ENCODE data around the gene DENND11.

The DENND11 gene

DNA sequence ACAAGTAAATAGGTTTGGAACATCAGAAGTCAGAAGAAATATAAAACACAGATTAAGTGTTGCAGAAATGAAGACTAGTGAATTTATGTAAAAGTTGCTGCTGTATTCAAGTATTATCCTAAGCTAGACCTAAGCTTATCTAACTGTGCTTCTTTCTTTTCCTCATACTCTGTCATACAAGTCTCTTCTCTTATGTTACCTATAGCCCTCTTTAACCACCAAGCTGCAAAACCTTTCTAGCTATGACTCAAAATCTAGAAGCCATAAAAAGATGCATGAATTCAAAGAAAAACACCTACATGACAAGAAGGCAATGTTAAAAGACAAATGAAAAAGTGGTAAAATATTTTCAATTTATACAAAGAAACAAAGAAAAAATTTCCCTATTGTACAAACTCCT is 23.0 kb downstream of the DENND11 start:
- DNase-seq (ENCODE audit: low read depth in 2 of 2): no peak

GRCh38 chr7:141676618-141677017 is 25.3 kb downstream of the DENND11 start:
- DNase-seq (ENCODE audit: low read depth in 2 of 2): peak in 1 of 2 experiments; percentile 15

- DNase-seq (ENCODE audit: low read depth in 2 of 2): no peak
Measured at GRCh38 chr7:141675436-141676215, 26.3 kb downstream of the DENND11 start.

DNA sequence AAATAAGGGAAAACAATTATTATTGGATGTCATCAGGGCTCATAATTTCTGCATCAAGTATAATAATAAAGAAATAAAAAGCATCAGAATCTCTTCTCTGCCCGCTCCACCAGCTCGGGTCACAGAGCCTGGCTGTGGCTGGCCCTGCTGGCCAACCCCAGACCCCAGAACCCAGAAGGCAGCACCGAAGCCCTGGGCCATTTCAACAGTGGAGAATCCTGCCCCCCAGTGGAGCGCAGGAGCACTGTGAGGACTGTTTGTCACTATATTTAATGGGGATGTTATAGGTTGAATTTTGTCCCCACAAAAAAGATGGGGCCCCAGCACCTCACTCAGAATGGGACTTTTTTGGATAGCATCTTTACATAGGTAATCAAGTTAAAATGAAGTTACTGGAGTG is 27.3 kb downstream of the DENND11 start:
- no peak for DNase-seq (ENCODE audit: low read depth in 2 of 2)

GRCh38 chr7:141674171-141674671 is 27.7 kb downstream of the DENND11 start:
- no peak for DNase-seq (ENCODE audit: low read depth in 2 of 2)

- no peak for DNase-seq (ENCODE audit: low read depth in 2 of 2)
Measured at GRCh38 chr7:141673346-141673745, 28.6 kb downstream of the DENND11 start.

- DNase-seq (ENCODE audit: low read depth in 2 of 2): no peak
Measured at GRCh38 chr7:141671705-141672496, 30.1 kb downstream of the DENND11 start.

DNA sequence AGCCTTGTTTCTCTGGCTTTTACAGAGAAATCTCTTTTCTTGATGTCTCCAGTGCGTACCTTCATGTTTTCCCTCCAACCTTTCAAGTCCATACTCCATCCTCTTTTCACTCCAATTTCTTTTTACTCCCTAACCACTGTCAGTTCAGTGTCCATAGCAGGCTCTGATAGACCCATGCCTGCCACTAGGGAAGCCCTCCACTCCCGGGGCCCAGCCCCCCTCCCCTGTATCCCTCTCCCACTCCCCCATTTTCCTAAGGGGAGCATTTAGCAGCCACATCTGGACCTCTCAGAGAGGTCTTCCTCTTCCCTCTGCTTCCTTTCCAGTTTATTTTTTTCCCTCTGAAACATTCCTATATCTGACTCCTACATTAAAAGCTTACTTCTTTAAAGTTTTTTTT is 33.1 kb downstream of the DENND11 start:
- no peak for DNase-seq (ENCODE audit: low read depth in 2 of 2)

GRCh38 chr7:141666071-141666470 is 35.9 kb downstream of the DENND11 start:
- DNase-seq (ENCODE audit: low read depth in 2 of 2): no peak

DNA sequence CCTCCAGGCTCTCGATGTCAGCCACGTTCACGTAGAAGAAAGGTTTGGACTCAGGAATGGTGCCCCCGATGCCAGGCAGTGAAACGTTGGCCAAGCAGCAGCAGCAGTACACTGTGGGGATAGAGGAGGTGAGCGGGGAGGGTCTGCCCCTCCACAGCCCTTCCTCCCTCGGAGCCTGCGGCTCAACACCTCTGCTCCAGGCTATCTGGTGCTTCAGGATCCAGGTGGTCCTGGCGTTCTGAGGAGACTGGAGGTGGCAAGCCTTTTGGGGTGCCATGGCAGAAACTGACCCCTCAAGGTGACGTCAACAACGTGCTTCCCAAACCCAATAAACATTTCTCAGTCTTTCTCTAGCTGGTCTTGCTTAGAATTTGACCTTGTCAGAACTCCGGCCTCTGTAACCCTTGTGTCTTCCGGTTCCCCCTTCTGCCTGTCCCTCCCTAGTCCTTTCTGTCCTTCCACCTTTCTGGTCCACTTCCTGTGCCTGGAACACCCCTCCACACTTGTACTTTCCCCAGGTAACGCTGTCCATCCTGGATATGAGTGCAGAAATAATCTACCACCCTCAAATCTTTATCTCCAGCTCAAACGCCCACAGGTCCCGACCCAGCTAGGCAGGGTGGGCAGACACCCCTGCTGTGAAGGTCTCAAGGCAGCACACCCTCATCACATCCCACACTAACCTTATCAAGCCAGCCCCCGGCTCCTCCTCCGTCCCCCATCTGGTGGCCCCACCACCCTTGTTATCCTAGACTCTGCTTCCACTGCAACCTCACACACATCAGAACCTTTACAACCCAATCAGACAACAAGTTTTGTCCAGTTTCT is 36.5 kb downstream of the DENND11 start:
- no peak for DNase-seq (ENCODE audit: low read depth in 2 of 2)

- DNase-seq (ENCODE audit: low read depth in 2 of 2): no peak
Measured at GRCh38 chr7:141664450-141664849, 37.5 kb downstream of the DENND11 start.

- no peak for DNase-seq (ENCODE audit: low read depth in 2 of 2)
Measured at GRCh38 chr7:141663081-141663849, 38.7 kb downstream of the DENND11 start.

- no peak for DNase-seq (ENCODE audit: low read depth in 2 of 2)
Measured at GRCh38 chr7:141660259-141660658, 41.7 kb downstream of the DENND11 start.

- no peak for DNase-seq (ENCODE audit: low read depth in 2 of 2)
Measured at GRCh38 chr7:141659501-141659900, 42.5 kb downstream of the DENND11 start.

GRCh38 chr7:141654551-141654950 is 47.4 kb downstream of the DENND11 start:
- peak; percentile 34 to 37 for DNase-seq (ENCODE audit: low read depth in 2 of 2)

DNA sequence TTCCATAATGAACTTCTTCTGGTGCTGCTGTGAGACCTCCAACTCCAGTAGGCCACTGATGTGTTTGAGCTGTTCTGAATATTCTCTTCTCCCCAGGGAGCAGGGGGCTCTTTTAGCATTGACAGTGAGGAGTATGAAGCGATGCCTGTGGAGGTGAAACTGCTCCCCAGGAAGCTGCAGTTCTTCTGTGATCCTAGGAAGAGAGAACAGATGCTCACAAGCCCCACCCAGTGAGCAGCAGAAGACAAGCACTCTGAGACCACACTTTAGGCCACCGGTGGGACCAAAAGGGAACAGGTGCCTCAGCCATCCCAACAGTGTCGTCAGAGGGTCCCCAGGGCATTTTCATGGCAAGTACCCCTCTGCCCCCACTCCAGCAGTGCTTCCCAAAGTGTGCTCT is 49.3 kb downstream of the DENND11 start:
- DNase-seq (ENCODE audit: low read depth in 2 of 2): no peak

Data from fibroblast of skin of left quadriceps (primary cell).